ENCODE results near the gene CLCN5.

DNA sequence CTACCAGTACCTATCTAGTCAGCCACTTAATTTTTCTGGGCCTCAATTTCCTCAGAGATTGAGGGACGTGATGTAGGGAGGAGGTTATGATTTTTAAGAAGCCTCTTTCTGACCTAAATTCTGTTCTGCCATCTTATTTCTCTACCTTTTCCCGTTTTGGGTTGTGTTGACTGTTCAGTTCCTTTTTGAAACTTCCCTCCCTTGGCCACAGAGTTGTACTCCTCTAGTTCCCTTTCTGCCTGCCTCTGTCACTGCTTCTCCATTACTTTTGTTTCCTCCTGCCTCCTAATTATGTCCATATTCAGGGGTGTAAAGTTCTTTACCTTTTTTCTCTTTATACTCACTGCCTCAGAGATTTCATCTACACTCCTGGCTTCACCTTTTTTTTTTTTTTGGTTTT is 25.4 kb downstream of the CLCN5 start:
- TF ChIP-seq, protein P1, sequence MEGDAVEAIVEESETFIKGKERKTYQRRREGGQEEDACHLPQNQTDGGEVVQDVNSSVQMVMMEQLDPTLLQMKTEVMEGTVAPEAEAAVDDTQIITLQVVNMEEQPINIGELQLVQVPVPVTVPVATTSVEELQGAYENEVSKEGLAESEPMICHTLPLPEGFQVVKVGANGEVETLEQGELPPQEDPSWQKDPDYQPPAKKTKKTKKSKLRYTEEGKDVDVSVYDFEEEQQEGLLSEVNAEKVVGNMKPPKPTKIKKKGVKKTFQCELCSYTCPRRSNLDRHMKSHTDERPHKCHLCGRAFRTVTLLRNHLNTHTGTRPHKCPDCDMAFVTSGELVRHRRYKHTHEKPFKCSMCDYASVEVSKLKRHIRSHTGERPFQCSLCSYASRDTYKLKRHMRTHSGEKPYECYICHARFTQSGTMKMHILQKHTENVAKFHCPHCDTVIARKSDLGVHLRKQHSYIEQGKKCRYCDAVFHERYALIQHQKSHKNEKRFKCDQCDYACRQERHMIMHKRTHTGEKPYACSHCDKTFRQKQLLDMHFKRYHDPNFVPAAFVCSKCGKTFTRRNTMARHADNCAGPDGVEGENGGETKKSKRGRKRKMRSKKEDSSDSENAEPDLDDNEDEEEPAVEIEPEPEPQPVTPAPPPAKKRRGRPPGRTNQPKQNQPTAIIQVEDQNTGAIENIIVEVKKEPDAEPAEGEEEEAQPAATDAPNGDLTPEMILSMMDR (tag by site-specific recombination; IDR thresholded peaks at IDR 0.05), result no peak
- no peak for TF ChIP-seq ZIC2 (tag by site-specific recombination; IDR thresholded peaks at IDR 0.05)
- TF ChIP-seq, protein P2, sequence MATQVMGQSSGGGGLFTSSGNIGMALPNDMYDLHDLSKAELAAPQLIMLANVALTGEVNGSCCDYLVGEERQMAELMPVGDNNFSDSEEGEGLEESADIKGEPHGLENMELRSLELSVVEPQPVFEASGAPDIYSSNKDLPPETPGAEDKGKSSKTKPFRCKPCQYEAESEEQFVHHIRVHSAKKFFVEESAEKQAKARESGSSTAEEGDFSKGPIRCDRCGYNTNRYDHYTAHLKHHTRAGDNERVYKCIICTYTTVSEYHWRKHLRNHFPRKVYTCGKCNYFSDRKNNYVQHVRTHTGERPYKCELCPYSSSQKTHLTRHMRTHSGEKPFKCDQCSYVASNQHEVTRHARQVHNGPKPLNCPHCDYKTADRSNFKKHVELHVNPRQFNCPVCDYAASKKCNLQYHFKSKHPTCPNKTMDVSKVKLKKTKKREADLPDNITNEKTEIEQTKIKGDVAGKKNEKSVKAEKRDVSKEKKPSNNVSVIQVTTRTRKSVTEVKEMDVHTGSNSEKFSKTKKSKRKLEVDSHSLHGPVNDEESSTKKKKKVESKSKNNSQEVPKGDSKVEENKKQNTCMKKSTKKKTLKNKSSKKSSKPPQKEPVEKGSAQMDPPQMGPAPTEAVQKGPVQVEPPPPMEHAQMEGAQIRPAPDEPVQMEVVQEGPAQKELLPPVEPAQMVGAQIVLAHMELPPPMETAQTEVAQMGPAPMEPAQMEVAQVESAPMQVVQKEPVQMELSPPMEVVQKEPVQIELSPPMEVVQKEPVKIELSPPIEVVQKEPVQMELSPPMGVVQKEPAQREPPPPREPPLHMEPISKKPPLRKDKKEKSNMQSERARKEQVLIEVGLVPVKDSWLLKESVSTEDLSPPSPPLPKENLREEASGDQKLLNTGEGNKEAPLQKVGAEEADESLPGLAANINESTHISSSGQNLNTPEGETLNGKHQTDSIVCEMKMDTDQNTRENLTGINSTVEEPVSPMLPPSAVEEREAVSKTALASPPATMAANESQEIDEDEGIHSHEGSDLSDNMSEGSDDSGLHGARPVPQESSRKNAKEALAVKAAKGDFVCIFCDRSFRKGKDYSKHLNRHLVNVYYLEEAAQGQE (tag by site-specific recombination; IDR thresholded peaks at IDR 0.05), result no peak
- no peak for TF ChIP-seq YY1 (tag by site-specific recombination; IDR thresholded peaks at IDR 0.05)
- no peak for TF ChIP-seq ZNF266 (tag by site-specific recombination; IDR thresholded peaks at IDR 0.05; ENCODE audit: low read depth)
- no peak for TF ChIP-seq GLIS2 (tag by site-specific recombination; IDR thresholded peaks at IDR 0.05)
- no peak for TF ChIP-seq ZBTB1 (tag by site-specific recombination; IDR thresholded peaks at IDR 0.05)
- TF ChIP-seq ZNF335 (tag by site-specific recombination; conservative IDR thresholded peaks at IDR 0.05), result no peak
